Measurements from ENCODE around the gene ADGRB3.
"Not testable (repeated sequence)": the region's sequence is repeated elsewhere in the genome, so short reads cannot be mapped to it uniquely, and the experiment has no call there.

The ADGRB3 gene

GRCh38 chr6:68746376-68746775, 111.3 kb downstream of the ADGRB3 start:
- no peak overlapping the region for H3K27ac ChIP-seq (ENCODE audit: low read length)
- H3K4me1 ChIP-seq (ENCODE audit: low read length) = no peaks in the 10 kb centered on the region
- H3K9me3 ChIP-seq (replicated peaks; ENCODE audit: insufficient read depth, low read length) = no peaks in the 10 kb centered on the region

GRCh38 chr6:68747110-68747790, 112.2 kb downstream of the ADGRB3 start:
- no peak for TF ChIP-seq EZH2phosphoT487 (IDR thresholded peaks at IDR 0.05; ENCODE audit: low read length)
- TF ChIP-seq EZH2 (optimal IDR thresholded peaks at IDR 0.05; ENCODE audit: low read depth, low read length) = no peak
- TF ChIP-seq CTCF (IDR thresholded peaks at IDR 0.05; ENCODE audit: low read length) = no peak

More at GRCh38 chr6:68746376-68746775, 111.3 kb downstream of the ADGRB3 start:
- Histone ChIP-seq H3K27me3 (replicated peaks; ENCODE audit: insufficient read depth, low read length) (no peaks in the 10 kb centered on the region), H2AFZ (ENCODE audit: low read length) (no peak overlapping the region), H3K36me3 (replicated peaks; ENCODE audit: insufficient read depth, low read length) (no peaks in the 10 kb centered on the region), H3K79me2 (ENCODE audit: low read length) (no peaks in the 10 kb centered on the region), H3F3A (ENCODE audit: insufficient read depth, low read length) (no peaks in the 10 kb centered on the region; the same call in 1 of the 2 replicates), H3K4me2 (ENCODE audit: low read depth, low read length) (no peak overlapping the region), H3K9me2 (replicated peaks; ENCODE audit: insufficient read depth, low read length) (no peaks in the 10 kb centered on the region), H3K9ac (ENCODE audit: low read length) (no peak overlapping the region), H3K4me3 (ENCODE audit: low read length) (no peak overlapping the region), H4K20me1 (ENCODE audit: insufficient read depth, low read length) (no peaks in the 10 kb centered on the region)
- TF ChIP-seq CTCF (IDR thresholded peaks at IDR 0.05; ENCODE audit: low read length) (no peak), EZH2 (optimal IDR thresholded peaks at IDR 0.05; ENCODE audit: low read depth, low read length) (no peak), EZH2phosphoT487 (IDR thresholded peaks at IDR 0.05; ENCODE audit: low read length) (no peak)
- DNase-seq = no peak

GRCh38 chr6:68747832-68748231, 112.8 kb downstream of the ADGRB3 start:
- not testable (repeated sequence) for H3K27me3 ChIP-seq (replicated peaks; ENCODE audit: insufficient read depth, low read length); H4K20me1 ChIP-seq (ENCODE audit: insufficient read depth, low read length); H3K9me2 ChIP-seq (replicated peaks; ENCODE audit: insufficient read depth, low read length); H3F3A ChIP-seq (ENCODE audit: insufficient read depth, low read length); H3K9ac ChIP-seq (ENCODE audit: low read length); H3K4me1 ChIP-seq (ENCODE audit: low read length); H3K79me2 ChIP-seq (ENCODE audit: low read length); H2AFZ ChIP-seq (ENCODE audit: low read length); H3K36me3 ChIP-seq (replicated peaks; ENCODE audit: insufficient read depth, low read length); H3K4me2 ChIP-seq (ENCODE audit: low read depth, low read length); H3K4me3 ChIP-seq (ENCODE audit: low read length); H3K27ac ChIP-seq (ENCODE audit: low read length); DNase-seq; H3K9me3 ChIP-seq (replicated peaks; ENCODE audit: insufficient read depth, low read length)

More at GRCh38 chr6:68747110-68747790, 112.2 kb downstream of the ADGRB3 start:
- Histone ChIP-seq H3K4me2 (ENCODE audit: low read depth, low read length) (no peak overlapping the region), H3K9me2 (replicated peaks; ENCODE audit: insufficient read depth, low read length) (no peaks in the 10 kb centered on the region), H3K9ac (ENCODE audit: low read length) (no peak overlapping the region), H3K27me3 (replicated peaks; ENCODE audit: insufficient read depth, low read length) (no peaks in the 10 kb centered on the region), H3K79me2 (ENCODE audit: low read length) (no peaks in the 10 kb centered on the region), H4K20me1 (ENCODE audit: insufficient read depth, low read length) (no peaks in the 10 kb centered on the region), H3K4me3 (ENCODE audit: low read length) (no peak overlapping the region), H3F3A (ENCODE audit: insufficient read depth, low read length) (no peaks in the 10 kb centered on the region), H3K4me1 (ENCODE audit: low read length) (no peaks in the 10 kb centered on the region), H3K9me3 (replicated peaks; ENCODE audit: insufficient read depth, low read length) (no peaks in the 10 kb centered on the region), H3K27ac (ENCODE audit: low read length) (no peak overlapping the region), H2AFZ (ENCODE audit: low read length) (no peak overlapping the region), H3K36me3 (replicated peaks; ENCODE audit: insufficient read depth, low read length) (no peaks in the 10 kb centered on the region)
- no peak for DNase-seq

GRCh38 chr6:68754681-68755213, 119.7 kb downstream of the ADGRB3 start:
- Histone ChIP-seq H4K20me1 (ENCODE audit: insufficient read depth, low read length) (no peaks in the 10 kb centered on the region), H3K9ac (ENCODE audit: low read length) (no peak overlapping the region), H3K9me3 (replicated peaks; ENCODE audit: insufficient read depth, low read length) (no peaks in the 10 kb centered on the region), H3K36me3 (replicated peaks; ENCODE audit: insufficient read depth, low read length) (no peaks in the 10 kb centered on the region), H3K4me1 (ENCODE audit: low read length) (no peaks in the 10 kb centered on the region), H3K9me2 (replicated peaks; ENCODE audit: insufficient read depth, low read length) (no peaks in the 10 kb centered on the region), H2AFZ (ENCODE audit: low read length) (no peak overlapping the region), H3F3A (ENCODE audit: insufficient read depth, low read length) (no peaks in the 10 kb centered on the region), H3K4me3 (ENCODE audit: low read length) (no peak overlapping the region), H3K4me2 (ENCODE audit: low read depth, low read length) (no peak overlapping the region), H3K27ac (ENCODE audit: low read length) (no peak overlapping the region), H3K79me2 (ENCODE audit: low read length) (no peaks in the 10 kb centered on the region), H3K27me3 (replicated peaks; ENCODE audit: insufficient read depth, low read length) (no peaks in the 10 kb centered on the region)
- TF ChIP-seq EZH2phosphoT487 (IDR thresholded peaks at IDR 0.05; ENCODE audit: low read length) = no peak
- TF ChIP-seq EZH2 (optimal IDR thresholded peaks at IDR 0.05; ENCODE audit: low read depth, low read length) = no peak
- no peak for TF ChIP-seq CTCF (IDR thresholded peaks at IDR 0.05; ENCODE audit: low read length)
- DNase-seq = no peak
